Kidney epithelial cell (primary cell): Measurements from ENCODE around the gene NRDE2. TPM values are rescaled to one million over a fixed set of nuclear protein-coding genes. Genes with fewer than 3 reads are reported as not detected.

Experiments
- DNase-seq: peaks from one replicate; pipeline ENCODE4 v3.0.0-alpha.2; 2010; ENCODE audit warnings: low read depth
- H3K27me3 ChIP-seq: 2 replicates; pipeline ENCODE4 v1.6.0; 2011; ENCODE audit warnings: low read length; ENCODE audit not compliant: control insufficient read depth, insufficient read depth
- H3K36me3 ChIP-seq: 2 replicates; pipeline ENCODE4 v1.5.1; 2011; ENCODE audit warnings: low read length; ENCODE audit not compliant: control insufficient read depth, insufficient read depth
- H3K4me3 ChIP-seq: 2 replicates; pipeline ENCODE4 v1.5.1; 2011; ENCODE audit warnings: low read depth, mild to moderate bottlenecking, control low read depth, low read length
- CTCF ChIP-seq: IDR thresholded peaks from 2 replicates; pipeline ENCODE4 v1.5.1; 2011; ENCODE audit warnings: mild to moderate bottlenecking, moderate library complexity, low read length, control low read depth, inconsistent platforms; ENCODE audit not compliant: insufficient read depth, poor library complexity, severe bottlenecking
- total RNA-seq: library from RNA; depleted of rRNA; stranded (reverse); fragments of >200 nt; gene quantifications from 2 replicates; pipeline ENCODE4 v1.2.3, GENCODE V29; 2015

The NRDE2 gene
- total RNA-seq, 1 donor from 2014 or later = 9.3 TPM

- DNase-seq = no peak
- no peaks in the 10 kb centered on the region for H3K36me3 ChIP-seq
- TF ChIP-seq CTCF = no peak
Measured at GRCh38 chr14:90300611-90301047, 31.1 kb downstream of the NRDE2 start.

GRCh38 chr14:90299408-90299807 is 32.3 kb downstream of the NRDE2 start:
- no peaks in the 10 kb centered on the region for H3K27me3 ChIP-seq
- no peaks in the 10 kb centered on the region for H3K36me3 ChIP-seq
- DNase-seq = no peak
- H3K4me3 ChIP-seq = no peak overlapping the region
- no peak for TF ChIP-seq CTCF

More at GRCh38 chr14:90300611-90301047, 31.1 kb downstream of the NRDE2 start:
- Histone ChIP-seq H3K27me3 (no peaks in the 10 kb centered on the region), H3K4me3 (no peak overlapping the region)

GRCh38 chr14:90297876-90298629 is 33.7 kb downstream of the NRDE2 start:
- DNase-seq = no peak
- TF ChIP-seq CTCF = no peak
- Histone ChIP-seq H3K4me3 (no peak overlapping the region), H3K27me3 (no peaks in the 10 kb centered on the region), H3K36me3 (no peaks in the 10 kb centered on the region)

GRCh38 chr14:90296641-90297040 is 35.1 kb downstream of the NRDE2 start:
- no peak for DNase-seq
- Histone ChIP-seq H3K36me3 (peaks cover under 1% of the 10 kb centered on the region), H3K4me3 (no peak overlapping the region), H3K27me3 (no peaks in the 10 kb centered on the region)
- TF ChIP-seq CTCF = no peak

- Histone ChIP-seq H3K4me3 (no peak overlapping the region), H3K36me3 (peaks cover 2% of the 10 kb centered on the region), H3K27me3 (no peaks in the 10 kb centered on the region)
- no peak for DNase-seq
- TF ChIP-seq CTCF = no peak
Measured at GRCh38 chr14:90295870-90296516, 35.7 kb downstream of the NRDE2 start.
